LHCN-M2 (cell line): ENCODE measurements around the gene CFAP90. TPM values are rescaled to one million over a fixed set of nuclear protein-coding genes. Genes with fewer than 3 reads are reported as not detected.

Experiments used
- DNase-seq: peaks from one replicate; pipeline ENCODE4 v3.0.0-alpha.2; 2012; ENCODE audit warnings: low read depth
- total RNA-seq: library from RNA; depleted of rRNA; stranded (reverse); fragments of >200 nt; gene quantifications from 2 replicates; pipeline ENCODE4 v1.2.3, GENCODE V29; 2014

The CFAP90 gene
- total RNA-seq, 1 experiment from 2014 or later, result not detected

DNA sequence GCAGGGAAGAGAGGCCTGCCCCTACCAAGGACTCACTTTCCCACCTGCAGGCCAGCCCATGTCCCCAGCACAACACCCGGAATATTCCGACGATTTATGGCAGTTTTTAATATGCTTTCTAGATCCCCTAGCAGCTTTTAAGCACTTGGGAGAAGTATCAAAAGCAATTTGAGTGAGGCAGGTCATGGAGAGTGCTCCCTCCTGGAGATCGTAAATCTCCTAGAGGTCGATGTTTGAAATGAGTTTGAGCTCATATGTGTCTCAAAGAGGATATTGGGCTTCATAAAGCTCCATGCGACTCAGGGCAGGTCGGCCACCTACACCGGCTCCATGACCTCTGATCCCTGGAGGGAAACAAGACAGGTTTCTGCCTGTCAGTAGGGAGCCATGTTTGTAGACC lies 27.3 kb downstream of the CFAP90 start:
- DNase-seq, result no peak

DNA sequence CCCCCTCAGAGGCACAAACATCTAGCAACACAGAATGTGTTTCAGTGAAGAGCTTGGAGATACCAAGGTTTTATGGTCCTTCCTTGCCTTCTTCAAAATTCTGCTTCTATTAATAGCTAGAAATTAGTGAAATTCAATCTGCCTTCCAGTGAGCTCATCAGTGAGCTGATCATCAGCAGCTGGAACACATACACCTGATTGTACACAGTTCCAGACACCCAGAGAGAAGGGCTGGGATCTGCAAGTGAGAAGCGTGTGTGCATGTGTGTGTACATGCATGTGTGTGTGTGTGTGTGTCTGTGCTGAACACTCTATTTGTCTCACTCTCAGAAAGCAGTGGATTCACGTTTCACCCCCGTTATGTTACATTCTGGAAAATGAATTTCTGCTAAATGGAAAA lies 28.5 kb downstream of the CFAP90 start:
- DNase-seq, result no peak

DNA sequence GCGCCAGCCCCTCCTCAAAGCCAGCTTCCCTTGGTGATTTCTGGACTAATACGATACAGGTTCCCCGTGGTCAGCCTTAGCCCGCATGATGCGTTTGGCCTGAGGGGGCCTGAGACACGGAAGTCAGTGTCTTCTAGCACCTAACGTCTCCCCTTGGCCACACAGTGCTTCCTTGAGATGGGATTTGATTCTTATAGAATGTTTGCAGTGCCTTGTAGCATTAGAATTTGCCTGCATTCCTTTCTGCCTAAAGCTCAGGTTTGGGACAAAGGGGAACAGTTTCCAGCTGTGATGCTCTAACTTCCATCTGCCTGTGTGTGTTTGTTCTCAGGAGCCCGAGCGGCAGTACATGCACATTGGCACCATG lies 34.4 kb downstream of the CFAP90 start:
- DNase-seq, result no peak

DNA sequence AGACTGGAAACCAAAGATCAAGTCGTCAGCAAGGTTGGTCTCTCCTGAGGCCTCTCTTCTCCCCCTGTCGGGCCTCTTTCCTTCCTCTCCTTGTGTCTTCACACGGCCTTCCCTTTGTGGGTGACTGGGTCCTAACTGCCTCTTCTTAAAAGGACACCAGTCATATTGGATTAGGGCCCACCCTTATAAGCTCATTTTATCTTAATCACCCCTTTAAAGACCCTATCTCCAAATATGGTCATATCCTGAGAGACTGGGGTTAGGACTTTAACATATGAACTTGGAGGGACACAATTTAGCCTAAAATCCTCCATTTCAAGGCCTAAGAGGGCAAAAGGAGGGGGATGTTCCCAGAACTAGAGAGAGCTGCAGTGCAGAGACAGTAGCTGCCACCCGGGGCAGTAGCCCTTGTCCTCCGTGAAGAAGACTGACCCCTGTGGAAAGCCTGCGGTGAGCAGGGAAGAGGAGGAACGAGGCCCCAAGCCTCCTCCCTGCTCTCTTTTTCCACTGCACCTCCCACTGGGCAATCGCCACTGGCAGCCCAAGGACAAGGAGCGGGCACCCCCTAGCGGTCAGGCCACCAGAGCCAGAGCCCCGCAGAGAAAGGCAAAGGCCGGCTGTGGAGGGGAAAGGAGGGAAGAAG lies 34.9 kb downstream of the CFAP90 start:
- peak; percentile 71 for DNase-seq

DNA sequence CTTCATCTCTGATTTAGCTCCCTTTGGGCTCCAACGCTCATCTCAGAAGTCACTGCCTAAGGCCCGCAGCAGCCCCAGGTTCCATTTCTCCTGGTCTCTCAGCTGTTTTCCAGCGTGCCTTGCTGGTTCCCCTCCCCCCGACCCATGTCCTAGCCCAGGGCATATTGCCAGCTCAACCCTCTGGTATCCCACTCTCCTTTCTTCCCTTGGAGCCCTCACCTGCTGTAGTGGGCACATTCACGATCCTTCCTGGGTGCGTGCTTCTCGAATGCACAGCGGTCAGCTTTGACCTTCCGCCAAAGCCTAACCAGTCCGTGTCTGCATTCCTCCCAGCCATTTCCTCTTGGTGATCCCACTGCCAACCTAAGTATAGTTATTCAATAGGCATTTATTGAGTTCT lies 36.1 kb downstream of the CFAP90 start:
- DNase-seq, result no peak

DNA sequence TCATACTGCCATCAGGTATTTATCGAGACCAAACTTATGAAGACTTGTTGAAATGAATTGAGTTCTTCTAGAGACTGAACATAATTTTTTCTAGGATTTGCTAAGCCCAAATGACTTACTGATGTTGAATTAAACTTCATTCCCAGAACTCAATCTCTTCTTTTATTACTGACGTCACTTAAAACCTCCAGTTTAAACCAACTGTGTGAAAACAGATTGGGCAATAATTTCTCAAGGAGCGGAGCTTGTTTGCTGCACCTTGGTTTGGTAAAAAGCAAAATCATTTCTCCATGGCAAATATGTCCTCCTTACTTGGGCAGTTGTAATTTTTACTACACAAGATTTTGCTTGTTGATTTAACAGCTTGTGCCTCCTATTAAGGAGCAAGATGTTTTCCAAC lies 37.4 kb downstream of the CFAP90 start:
- DNase-seq, result no peak

DNA sequence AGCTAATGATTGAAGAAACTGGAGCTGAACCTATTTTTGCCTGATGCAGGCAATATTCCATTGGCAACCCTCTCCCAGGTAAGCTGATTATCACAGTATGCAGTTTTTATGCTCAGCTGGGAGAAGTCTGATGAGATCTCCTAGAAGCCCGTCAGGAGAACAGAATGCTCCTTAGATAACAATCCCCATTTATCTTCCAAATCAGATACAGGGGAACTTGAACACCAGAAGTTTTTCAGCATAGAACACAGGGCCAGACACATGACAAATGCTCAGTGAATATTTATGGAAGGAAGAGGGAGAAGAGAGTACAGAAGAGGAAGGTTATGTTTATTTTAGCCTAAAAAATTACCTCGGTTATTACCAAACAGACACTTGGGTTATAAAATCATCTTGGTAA lies 37.9 kb downstream of the CFAP90 start:
- no peak for DNase-seq

DNA sequence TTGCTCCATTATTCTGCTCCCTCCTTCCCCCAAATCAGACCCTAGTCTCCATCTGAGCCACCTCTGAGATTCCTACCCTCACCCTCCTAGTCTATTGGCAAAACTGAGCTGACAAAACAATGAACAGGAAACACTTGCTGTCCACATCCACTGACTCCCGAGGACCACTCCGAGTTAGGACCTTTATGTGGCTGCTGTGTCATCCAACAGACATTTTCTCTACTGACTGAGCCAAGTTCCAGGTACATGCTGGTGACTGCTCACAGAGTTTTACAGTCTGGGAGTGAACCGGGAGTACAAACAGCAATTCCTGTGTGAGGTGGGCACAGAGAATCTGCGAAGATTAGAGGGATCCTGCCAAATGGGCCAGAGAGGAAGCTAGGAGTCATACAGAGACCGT lies 39.2 kb downstream of the CFAP90 start:
- DNase-seq, result no peak

DNA sequence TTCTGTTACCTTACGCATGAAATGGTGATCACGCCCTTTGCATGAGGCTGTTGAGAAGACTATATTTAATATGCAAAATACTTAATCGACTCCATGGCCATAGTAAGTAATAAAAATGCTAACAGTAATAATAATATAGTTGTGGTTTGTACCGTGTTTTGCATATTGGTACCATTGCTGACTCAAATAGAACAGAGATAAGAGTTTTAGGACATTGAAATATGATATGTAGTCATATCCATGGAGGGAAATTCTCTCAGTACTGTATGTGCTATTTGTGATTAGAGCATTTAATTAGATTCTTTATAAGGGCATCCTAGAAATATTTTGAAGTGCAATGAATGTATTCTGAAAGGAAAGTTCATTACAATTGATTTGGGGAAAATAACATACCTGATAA lies 41.9 kb downstream of the CFAP90 start:
- DNase-seq, result no peak

DNA sequence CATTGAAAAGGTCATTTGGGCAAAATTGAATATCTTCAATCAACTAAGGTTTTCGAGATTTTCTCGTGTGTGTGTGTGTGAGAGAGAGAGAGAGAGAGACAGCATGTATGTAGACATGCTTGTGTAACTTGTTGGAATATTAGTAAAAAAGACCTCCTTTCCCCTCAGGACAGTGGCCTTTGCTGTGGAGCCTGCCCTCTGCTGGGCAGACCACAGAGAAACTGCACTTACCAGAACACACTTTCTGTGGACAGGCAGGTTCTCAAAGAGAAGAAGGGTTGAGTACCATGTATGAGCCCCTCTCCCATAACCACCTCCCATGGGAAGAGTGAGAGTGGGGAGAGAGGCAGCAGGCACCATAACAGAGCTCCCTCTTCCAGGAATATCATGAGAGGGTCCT lies 45.6 kb downstream of the CFAP90 start:
- no peak for DNase-seq

DNA sequence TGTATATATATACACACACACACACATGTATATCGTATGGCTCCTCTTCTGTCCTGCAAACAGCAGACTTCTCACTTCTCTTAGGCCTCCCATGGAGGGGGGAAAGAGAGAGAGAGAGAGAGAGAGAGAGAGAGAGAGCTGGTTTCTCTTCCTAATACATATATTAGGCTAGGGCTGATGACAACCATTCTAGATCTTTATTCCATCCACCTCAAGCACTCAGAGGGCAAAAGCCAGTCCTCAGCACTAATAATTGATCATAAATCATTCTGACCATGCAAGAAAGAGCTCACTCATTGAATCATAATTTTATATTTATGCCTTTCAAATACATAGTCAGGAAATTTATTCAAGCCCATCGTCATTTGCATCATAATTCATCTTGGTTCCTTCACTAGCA lies 47.0 kb downstream of the CFAP90 start:
- no peak for DNase-seq

DNA sequence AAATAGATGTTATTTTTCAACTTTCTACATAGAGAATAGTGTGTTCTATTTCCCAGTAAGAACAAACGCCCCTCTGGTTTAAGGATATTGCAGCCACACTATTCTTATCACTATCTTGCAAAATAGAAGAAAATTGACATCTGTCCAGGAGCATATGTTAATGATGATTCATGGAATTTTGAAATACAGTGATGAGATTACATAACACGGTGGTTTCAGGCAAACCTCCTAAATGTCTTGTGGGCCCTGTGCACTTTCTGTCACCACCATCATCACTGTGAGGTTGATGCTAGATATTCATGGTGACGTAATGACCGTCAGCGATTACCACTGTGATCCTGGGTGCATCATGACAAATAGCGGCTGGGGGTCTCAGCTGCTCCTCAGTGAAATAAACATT lies 48.1 kb downstream of the CFAP90 start:
- DNase-seq, result peak; percentile 35

DNA sequence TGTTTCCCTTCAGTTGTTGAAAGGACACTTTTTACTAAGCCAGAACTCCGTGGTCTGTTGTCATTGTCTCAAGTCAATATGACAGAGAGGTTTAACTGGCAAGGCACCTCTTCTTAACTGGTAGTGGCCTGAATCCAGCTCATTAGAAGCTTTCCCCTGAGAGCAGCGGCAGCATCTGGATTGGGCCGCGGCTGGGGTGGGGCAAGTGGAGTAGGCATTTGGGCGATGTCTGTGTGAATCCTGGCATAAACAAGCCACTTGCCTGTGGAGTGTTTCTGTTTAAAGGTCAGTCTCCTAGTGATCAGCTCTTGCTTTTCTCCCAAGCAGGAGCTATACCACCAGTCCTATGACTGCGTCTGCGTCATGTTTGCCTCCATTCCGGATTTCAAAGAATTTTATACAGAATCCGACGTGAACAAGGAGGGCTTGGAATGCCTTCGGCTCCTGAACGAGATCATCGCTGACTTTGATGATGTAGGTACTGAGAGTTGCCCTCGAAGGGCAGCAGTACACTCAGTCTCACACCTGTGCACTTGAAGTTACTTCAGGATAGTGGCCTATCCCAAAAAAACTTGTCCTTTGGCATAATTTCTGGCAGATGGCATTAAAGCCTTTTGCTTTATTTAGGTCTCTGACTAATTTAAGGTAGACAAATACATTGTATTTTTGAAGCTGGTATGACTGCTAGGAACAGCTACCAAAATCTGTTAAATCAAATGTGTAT lies 48.9 kb downstream of the CFAP90 start:
- DNase-seq, result no peak

DNA sequence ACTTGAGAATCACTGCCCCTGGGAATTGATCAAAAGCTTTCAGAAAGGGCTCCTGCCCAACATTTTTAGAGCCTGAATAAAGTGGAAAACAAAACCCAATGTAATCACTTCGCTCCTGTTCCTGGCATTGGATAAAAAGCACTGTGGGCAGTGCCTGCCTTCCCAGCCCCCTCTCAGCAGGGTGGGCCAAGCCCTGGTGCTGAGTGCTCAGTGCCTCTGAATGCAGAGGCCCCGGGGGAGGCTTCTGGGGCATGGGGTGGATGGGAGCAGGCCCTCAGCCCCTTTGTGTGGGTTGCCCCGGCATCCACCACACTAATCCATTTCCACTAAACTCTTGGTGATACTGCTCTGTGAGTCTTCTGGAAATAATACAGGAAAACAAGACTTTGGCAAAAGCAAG lies 55.6 kb downstream of the CFAP90 start:
- DNase-seq, result no peak

DNA sequence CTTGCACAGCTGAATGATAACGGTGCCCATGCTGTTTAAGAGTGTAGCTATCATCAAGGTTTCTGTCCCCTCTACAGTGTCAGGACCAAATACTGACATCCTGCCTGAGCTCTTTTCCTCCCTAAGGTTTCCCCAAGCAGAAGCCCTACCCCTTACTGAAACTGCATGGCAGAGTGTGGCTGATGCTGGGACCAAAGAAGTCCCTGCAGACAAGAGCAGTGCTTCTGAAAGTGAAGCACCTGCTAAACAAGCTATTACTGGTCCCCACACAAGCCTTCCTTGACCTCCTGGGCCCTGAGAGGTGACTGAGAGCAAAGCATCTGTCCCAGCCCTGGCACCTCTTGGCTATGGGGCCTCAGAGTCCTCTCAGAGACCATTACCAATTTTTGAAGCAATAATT lies 56.1 kb downstream of the CFAP90 start:
- DNase-seq, result no peak

DNA sequence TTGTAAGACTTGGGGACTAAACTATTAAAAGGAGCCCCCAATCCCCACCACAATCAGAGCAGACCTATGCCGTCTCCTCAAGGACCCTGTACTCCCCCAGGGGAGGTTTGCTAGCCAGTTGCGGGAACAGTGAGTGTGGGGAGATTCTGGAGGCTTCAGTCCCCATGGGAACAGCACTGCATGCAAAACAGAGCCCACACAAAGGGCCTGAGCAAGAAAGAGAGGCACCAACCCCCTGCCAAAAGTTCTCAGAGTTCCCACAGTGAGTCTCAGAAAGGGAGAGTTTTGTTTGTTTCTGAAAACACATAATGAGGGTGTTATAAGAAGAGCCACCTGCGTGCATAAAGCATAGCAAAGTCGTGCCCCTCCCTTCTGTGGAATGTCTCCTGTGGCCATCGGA lies 56.6 kb downstream of the CFAP90 start:
- DNase-seq, result no peak

DNA sequence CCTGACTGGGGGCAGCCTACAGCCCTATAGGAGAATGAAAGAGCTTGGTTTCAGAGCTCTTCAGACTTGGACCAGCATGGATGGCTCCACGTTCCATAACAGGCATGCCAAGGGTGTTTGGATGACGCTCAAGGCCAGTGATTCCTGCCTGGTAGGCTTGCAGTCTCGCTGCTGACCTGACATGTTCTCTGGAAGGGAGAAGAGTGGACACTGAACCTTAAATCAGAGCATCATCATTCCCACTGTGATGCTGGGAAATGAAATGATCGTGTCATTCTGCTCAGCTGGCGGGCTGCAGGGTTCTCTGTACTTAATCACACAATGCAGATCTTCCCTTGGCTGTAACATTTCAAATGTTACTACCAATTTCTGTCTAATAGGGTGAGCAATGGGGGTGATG lies 57.0 kb downstream of the CFAP90 start:
- DNase-seq, result no peak

DNA sequence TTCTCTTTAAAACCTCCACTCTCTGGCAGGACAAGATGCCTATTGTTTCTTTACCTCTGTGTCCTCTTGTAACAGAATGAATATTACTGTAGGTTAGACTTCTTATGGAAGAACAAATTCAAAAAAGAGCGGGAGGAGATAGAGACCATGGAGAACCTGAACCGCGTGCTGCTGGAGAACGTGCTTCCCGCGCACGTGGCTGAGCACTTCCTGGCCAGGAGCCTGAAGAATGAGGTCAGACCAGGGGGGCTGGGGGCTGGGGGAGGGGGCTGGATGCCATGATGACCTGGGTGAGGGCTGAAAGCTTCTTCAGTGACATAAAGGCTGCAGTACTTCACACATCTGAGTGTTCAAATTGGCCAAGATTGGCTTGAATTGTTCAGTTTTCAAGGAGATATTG lies 61.4 kb downstream of the CFAP90 start:
- no peak for DNase-seq

DNA sequence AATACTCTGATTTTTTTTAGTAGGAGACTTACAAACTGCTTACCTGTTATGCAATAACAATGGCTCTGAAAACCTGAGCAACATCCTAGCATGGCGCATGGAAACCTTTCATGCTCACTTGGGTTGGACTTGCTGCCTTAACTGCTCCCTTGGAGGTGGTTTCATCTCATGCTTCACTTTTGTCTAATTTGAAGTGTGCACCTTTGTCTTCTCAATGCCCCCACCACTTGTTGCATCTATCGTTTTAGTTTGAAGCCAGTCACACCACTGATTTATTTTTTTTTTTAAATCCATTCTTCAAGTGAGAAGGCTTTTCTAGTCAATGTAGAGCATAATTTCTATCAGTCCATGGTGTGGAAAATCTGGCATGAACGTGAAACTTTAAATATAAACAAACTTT lies 63.2 kb downstream of the CFAP90 start:
- no peak for DNase-seq

DNA sequence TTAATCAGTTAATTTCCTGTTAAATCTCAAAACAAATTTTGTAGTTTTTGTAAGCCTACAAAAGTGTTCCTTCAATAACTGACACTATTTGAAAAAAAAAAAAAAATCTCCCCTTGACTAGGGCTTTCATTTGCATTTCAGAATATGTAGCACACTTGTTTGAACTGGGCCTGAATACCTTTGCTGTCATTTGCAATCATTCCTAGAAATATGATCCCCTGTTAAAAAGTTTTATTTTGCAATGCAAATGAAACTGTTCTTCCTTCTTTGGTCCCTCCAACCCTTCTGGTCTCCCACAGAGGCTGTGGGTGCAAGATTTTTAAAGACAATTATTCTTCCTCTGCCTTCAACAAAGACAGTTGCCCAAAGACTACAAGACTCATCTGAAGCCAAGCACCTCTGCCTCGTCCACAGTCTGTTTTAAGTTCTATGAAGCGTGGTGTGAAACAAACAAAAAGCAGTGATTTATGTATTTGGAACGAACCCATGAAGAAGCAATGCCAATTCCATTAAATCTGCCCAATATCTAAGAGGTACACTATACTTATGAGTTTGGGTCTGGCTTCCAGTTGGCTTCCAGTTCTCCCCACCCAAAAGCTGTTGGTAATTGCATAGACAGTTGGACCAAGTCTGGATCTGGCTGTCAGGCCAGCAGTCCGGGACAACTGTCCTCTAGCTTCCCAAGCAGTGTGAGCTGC lies 66.1 kb downstream of the CFAP90 start:
- DNase-seq, result no peak

DNA sequence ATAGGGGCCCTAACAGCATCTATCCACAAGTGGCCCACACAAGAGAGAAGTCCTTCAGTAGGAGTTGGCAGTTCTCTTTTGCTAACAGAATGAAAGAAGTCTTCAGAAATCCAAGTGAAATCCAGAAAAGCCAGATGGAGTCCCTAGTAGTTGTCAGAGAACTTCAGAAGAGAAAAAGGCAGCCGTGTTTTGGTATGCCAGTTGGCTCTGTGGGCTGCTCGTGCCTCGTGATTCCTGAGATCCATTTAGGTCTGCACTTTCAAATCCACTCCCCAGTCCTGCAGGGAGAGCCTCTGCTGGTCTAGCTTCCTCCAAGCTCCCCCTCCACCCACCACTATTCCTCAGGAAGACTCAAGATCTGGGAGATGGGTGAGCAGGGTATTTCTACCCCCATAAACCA lies 69.0 kb downstream of the CFAP90 start:
- DNase-seq, result no peak
